Cardiac muscle cell (in vitro differentiated cells and primary cell): ENCODE data around the gene CUX1. TPM values are rescaled to one million over a fixed set of nuclear protein-coding genes. Genes with fewer than 3 reads are reported as not detected.

ENCODE experiments used
- DNase-seq, 2 donors: peaks; one replicate each; pipeline versions ENCODE4 v3.0.0 to v3.0.0-alpha.2; 2010 to 2017; ENCODE audit warnings: low read depth in 1 of 2, low spot score in 1 of 2
- H3K27ac ChIP-seq: fragments of 200-600 bp; sonication (generic); 2 replicates; pipeline ENCODE4 v1.5.1; 2016
- H3K27me3 ChIP-seq: fragments of 200-600 bp; sonication (generic); 2 replicates; pipeline ENCODE4 v1.6.0; 2016; ENCODE audit warnings: control low read depth
- H3K36me3 ChIP-seq: fragments of 200-600 bp; sonication (generic); 2 replicates; pipeline ENCODE4 v1.5.1; 2016; ENCODE audit warnings: control low read depth
- H3K4me1 ChIP-seq: fragments of 200-600 bp; sonication (generic); 2 replicates; pipeline ENCODE4 v1.8.1; 2017; ENCODE audit warnings: low read depth, mild to moderate bottlenecking, mixed run types
- H3K4me3 ChIP-seq: fragments of 200-600 bp; sonication (generic); 2 replicates; pipeline ENCODE4 v1.5.1; 2016; ENCODE audit warnings: mild to moderate bottlenecking
- H3K9me3 ChIP-seq: fragments of 200-600 bp; sonication (generic); 2 replicates; pipeline ENCODE4 v1.5.1; 2017; ENCODE audit warnings: low read depth, mild to moderate bottlenecking, control low read depth
- polyA plus RNA-seq: library from polyadenylated mRNA; unstranded; fragments of >200 nt; fragmentation: Nextera tagmentation; extraction: Ambion mirVana; gene quantifications from 2 replicates; pipeline ENCODE4 v1.2.1, GENCODE V29; 2016
- total RNA-seq: library from RNA; depleted of rRNA; stranded (reverse); fragments of >200 nt; gene quantifications from 2 replicates; pipeline ENCODE4 v1.2.3, GENCODE V29; 2016
- TF ChIP-seq, protein P1 (sequence below): IDR thresholded peaks from 2 replicates; pipeline ENCODE4 v1.5.1; 2012; ENCODE audit warnings: low read depth, mild to moderate bottlenecking, low read length

CUX1 gene
- total and polyA plus RNA-seq, 2 experiments from 2014 or later: 67.7 to 85.3 TPM

DNA sequence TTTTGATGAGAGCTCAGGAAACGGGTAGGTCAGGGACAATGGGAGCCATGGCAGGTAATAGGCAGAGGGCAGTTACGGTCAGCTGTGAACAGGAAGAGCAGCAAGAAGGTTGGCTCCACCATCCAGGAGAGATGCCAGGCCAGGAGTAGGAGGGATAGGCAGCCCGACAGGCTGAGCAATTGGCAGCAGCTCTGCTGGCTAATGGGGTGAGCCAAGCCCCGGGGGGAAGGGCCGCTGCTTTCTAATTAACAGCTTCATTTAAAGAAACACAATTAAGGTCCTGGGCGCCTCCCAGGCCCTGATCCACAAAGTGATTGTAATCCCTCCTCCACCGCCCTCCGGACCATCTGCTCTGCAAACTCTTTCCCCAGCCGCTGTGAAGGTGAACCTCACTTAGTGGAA, 493.0 kb downstream of the CUX1 start:
- DNase-seq: no peak
- Histone ChIP-seq H3K4me3 (no peak overlapping the region), H3K4me1 (no peaks in the 10 kb centered on the region), H3K9me3 (no peaks in the 10 kb centered on the region), H3K27ac (no peak overlapping the region), H3K36me3 (no peaks in the 10 kb centered on the region), H3K27me3 (no peaks in the 10 kb centered on the region)
- TF ChIP-seq, protein P1, sequence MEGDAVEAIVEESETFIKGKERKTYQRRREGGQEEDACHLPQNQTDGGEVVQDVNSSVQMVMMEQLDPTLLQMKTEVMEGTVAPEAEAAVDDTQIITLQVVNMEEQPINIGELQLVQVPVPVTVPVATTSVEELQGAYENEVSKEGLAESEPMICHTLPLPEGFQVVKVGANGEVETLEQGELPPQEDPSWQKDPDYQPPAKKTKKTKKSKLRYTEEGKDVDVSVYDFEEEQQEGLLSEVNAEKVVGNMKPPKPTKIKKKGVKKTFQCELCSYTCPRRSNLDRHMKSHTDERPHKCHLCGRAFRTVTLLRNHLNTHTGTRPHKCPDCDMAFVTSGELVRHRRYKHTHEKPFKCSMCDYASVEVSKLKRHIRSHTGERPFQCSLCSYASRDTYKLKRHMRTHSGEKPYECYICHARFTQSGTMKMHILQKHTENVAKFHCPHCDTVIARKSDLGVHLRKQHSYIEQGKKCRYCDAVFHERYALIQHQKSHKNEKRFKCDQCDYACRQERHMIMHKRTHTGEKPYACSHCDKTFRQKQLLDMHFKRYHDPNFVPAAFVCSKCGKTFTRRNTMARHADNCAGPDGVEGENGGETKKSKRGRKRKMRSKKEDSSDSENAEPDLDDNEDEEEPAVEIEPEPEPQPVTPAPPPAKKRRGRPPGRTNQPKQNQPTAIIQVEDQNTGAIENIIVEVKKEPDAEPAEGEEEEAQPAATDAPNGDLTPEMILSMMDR: no peak

DNA sequence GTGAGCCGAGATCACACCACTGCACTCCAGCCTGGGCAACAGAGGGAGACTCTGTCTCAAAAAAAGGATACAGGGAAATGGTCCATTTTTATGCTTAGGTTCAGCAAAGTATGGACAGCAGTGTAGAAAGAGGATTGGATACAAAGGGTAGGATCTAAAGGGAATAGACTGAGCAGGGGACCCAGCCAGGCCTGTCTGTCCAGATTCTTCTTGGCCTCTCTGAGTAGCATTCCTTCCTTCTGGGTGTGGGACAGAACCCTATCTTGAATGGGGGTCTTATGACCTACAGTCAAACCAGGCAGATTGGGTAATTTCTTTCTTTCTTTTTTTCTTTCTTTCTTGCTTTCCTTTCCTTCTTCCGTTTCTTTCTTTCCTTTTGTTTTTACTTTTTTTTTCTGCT, 494.9 kb downstream of the CUX1 start:
- Histone ChIP-seq H3K27me3 (no peaks in the 10 kb centered on the region), H3K9me3 (no peaks in the 10 kb centered on the region), H3K4me1 (no peaks in the 10 kb centered on the region), H3K4me3 (no peak overlapping the region), H3K27ac (no peak overlapping the region), H3K36me3 (no peaks in the 10 kb centered on the region)
- no peak for DNase-seq
- TF ChIP-seq, protein P1: no peak

DNA sequence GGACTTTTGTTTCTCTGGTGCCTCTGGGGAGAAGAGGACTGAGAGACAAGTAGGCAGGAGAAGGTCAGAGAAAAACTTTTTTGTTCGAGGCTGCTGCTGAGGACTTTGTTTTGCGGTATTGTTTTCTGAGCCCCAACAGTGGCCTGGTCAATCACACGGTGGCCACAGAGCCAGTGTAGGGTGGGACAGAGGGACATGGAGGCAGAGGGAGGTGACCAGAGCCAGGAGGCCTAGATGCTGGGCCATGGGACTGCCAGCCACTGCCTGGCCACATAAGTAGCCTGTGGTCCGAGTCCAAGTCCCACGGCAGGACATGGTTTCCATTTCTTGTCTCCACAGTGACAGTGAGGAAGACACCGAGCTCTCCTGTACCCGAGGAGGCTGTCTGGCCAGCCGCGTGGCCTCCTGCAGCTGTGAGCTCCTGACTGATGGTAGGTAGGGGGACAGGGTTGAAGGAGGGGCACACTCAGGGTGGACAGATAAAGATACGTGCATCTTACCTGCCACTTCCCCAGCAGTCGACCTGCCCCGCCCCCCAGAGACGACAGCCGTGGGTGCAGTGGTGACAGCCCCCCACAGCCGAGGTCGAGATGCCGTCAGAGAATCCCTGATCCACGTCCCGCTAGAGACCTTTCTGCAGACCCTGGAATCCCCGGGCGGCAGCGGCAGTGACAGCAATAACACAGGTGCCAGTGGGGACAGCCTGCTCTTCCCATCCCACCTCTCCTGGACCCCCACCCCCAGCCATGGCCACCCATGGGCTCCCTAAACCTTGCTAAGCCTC, 496.8 kb downstream of the CUX1 start:
- no peaks in the 10 kb centered on the region for H3K27me3 ChIP-seq
- TF ChIP-seq, protein P1: no peak
- no peak for DNase-seq
- H3K4me3 ChIP-seq: no peak overlapping the region
- no peaks in the 10 kb centered on the region for H3K36me3 ChIP-seq
- H3K9me3 ChIP-seq: no peaks in the 10 kb centered on the region
- no peak overlapping the region for H3K27ac ChIP-seq
- H3K4me1 ChIP-seq: no peaks in the 10 kb centered on the region

DNA sequence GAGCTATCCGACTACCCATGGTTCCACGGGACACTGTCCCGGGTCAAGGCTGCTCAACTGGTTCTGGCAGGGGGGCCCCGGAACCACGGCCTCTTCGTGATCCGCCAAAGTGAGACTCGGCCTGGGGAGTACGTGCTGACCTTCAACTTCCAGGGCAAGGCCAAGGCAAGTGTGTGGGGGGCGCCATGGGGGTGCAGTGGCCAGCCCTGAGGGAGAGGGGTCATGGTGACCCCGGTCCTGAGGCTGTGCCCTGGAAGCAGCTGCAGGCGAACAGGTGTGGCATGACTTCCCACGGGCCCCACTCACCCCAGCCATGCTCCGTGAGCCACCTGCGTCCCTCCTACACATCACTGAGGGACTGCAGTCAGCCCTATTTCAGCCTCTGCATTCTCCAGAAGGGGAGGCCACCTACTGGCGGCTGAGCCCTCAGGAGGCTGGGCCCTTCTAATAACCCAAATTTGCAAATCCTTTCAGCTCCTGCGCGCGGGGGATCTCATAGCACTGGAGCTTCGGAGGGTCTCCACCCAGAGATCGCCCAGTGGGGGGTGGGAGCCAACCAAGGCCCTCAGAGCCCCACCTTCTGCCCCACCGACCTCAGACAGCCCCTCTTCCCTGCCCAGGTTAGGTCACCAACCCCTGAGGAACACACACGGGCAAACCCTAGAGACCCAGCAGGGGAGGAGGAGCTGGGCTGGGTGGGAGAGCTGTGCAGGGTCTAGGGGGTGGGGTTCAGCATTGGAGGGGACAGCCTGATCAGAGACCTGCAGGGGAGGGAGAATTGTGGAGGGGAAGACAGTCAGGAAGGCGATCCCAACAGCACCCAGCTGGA, 500.0 kb downstream of the CUX1 start:
- TF ChIP-seq, protein P1: peak; percentile 6
- H3K9me3 ChIP-seq: no peaks in the 10 kb centered on the region
- no peaks in the 10 kb centered on the region for H3K4me1 ChIP-seq
- no peak overlapping the region for H3K4me3 ChIP-seq
- H3K27ac ChIP-seq: no peak overlapping the region
- no peaks in the 10 kb centered on the region for H3K36me3 ChIP-seq
- DNase-seq: no peak
- no peaks in the 10 kb centered on the region for H3K27me3 ChIP-seq

DNA sequence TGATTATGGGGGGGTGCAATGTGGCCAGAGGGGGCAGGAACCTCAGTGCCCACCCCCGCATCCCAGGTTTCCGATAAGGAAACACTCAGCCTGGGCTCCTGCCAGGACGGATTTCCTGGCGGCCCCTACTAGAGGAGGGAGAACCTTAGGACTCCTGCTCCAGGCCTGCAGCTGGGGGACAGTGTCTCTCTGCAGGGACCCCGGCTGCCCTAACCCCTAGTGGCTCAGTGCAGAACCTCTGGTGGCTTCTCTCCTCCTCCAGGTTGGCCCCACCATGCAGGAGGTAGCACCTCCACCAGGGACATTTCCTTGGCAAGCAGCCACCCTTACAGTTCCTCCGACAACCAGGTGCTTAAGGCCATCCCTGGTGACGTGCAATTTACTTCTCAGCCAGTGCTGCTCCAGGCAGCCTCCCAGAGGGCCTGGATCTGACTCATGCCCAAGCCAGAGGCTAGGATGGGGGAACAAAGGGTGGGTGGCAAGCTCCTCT, 501.1 kb downstream of the CUX1 start:
- Histone ChIP-seq H3K4me3 (no peak overlapping the region), H3K9me3 (no peaks in the 10 kb centered on the region), H3K27me3 (no peaks in the 10 kb centered on the region), H3K27ac (no peak overlapping the region), H3K4me1 (no peaks in the 10 kb centered on the region), H3K36me3 (no peaks in the 10 kb centered on the region)
- peak in 1 of 2 donors; percentile 37 for DNase-seq
- TF ChIP-seq, protein P1: no peak
